GM12878 (cell line): Measurements from ENCODE around the gene RNASE9. TPM values are rescaled to one million over a fixed set of nuclear protein-coding genes. Genes with fewer than 3 reads are reported as not detected.

Source experiments
- EP300 ChIP-seq, 2 experiments: fragments of 150-350 bp in 1 of 2; IDR thresholded peaks; 2 replicates each; pipeline ENCODE4 v1.6.1; 2011 to 2012; ENCODE audit warnings: low read depth in 2 of 2, low read length in 2 of 2, borderline replicate concordance in 1 of 2, improper control_type of control experiment in 1 of 2, inconsistent platforms in 1 of 2; ENCODE audit not compliant: control insufficient read depth in 1 of 2
- LARP7 ChIP-seq: fragments of 450-650 bp; IDR thresholded peaks from 2 replicates; pipeline ENCODE4 v1.6.1; 2017; ENCODE audit warnings: mild to moderate bottlenecking
- NR2F1 ChIP-seq: fragments of 450-650 bp; conservative IDR thresholded peaks from 2 replicates; pipeline ENCODE4 v1.6.1; 2017; ENCODE audit warnings: mild to moderate bottlenecking
- POU2F2 ChIP-seq: IDR thresholded peaks from 3 replicates; pipeline ENCODE4 v1.6.1; 2011; ENCODE audit warnings: low read depth, mild to moderate bottlenecking, low read length, borderline replicate concordance
- RELA ChIP-seq: fragments of 450-650 bp; IDR thresholded peaks from 2 replicates; pipeline ENCODE4 v1.8.0; 2014; ENCODE audit warnings: borderline replicate concordance; ENCODE audit not compliant: partially characterized antibody
- ZSCAN29 ChIP-seq: fragments of 450-650 bp; IDR thresholded peaks from 2 replicates; pipeline ENCODE4 v1.6.1; 2017; ENCODE audit warnings: mild to moderate bottlenecking, moderate library complexity
- polyA plus RNA-seq, 11 experiments: library from polyadenylated mRNA; depleted of rRNA in 4 of 11; unstranded in 6 of 11; stranded (reverse) in 5 of 11; fragments of >200 nt; fragmentation: Nextera tagmentation in 4 of 11; fragmentation: Illumina TruSeq in 1 of 11; extraction: Ambion mirVana in 4 of 11; extraction: Trizol in 1 of 11; gene quantifications; 1 replicate in 1 of 11; 2 replicates in 10 of 11; pipeline versions ENCODE4 v1.2.1 to v1.2.3, GENCODE V29; 2011 to 2016; ENCODE audit warnings: inconsistent platforms in 2 of 11, missing spikeins in 2 of 11, low read depth in 1 of 11
- total RNA-seq, 4 experiments: library from RNA; depleted of rRNA in 3 of 4; stranded (reverse); fragments of >200 nt in 3 of 4; fragmentation: Illumina TruSeq in 1 of 4; extraction: Trizol in 1 of 4; gene quantifications; 2 replicates each; pipeline versions ENCODE4 v1.2.1 to v1.2.3, GENCODE V29; 2013 to 2021
- TF ChIP-seq, protein P1 (sequence below): fragments of 450-650 bp; formaldehyde crosslinking; IDR thresholded peaks from 2 replicates; pipeline ENCODE4 v1.5.0; 2022; ENCODE audit warnings: mild to moderate bottlenecking, missing genetic modification characterization
- TF ChIP-seq, protein P2 (sequence below): fragments of 450-650 bp; formaldehyde crosslinking; IDR thresholded peaks from 2 replicates; pipeline ENCODE4 v1.4.0; 2020; ENCODE audit warnings: mild to moderate bottlenecking, moderate library complexity
- TF ChIP-seq, protein P3 (sequence below): IDR thresholded peaks from 2 replicates; pipeline ENCODE4 v1.6.1; 2012; ENCODE audit warnings: low read depth, low read length, improper control_type of control experiment
- TF ChIP-seq, protein P4 (sequence below): IDR thresholded peaks from 2 replicates; pipeline ENCODE4 v1.6.1; 2012; ENCODE audit warnings: low read depth, low read length, improper control_type of control experiment
- TF ChIP-seq, protein P5 (sequence below): fragments of 450-650 bp; IDR thresholded peaks from 2 replicates; pipeline ENCODE4 v1.6.1; 2017; ENCODE audit warnings: mild to moderate bottlenecking, moderate library complexity
- TF ChIP-seq, protein P6 (sequence below), 3 experiments: IDR thresholded peaks in 2 of 3; conservative IDR thresholded peaks in 1 of 3; 2 replicates each; pipeline ENCODE4 v1.5.1; 2011; ENCODE audit warnings: low read depth in 3 of 3, low read length in 3 of 3, mild to moderate bottlenecking in 3 of 3, control low read depth in 2 of 3, moderate library complexity in 2 of 3, inconsistent platforms in 1 of 3, mixed read lengths in 1 of 3; ENCODE audit not compliant: control insufficient read depth in 2 of 3, insufficient read depth in 1 of 3; ENCODE audit errors: extremely low read depth in 1 of 3

RNASE9 gene
- total and polyA plus RNA-seq, 10 of the 15 experiments (the other 5 are each of a cell fraction or from before 2014, with no cell fraction given) = not detected

DNA sequence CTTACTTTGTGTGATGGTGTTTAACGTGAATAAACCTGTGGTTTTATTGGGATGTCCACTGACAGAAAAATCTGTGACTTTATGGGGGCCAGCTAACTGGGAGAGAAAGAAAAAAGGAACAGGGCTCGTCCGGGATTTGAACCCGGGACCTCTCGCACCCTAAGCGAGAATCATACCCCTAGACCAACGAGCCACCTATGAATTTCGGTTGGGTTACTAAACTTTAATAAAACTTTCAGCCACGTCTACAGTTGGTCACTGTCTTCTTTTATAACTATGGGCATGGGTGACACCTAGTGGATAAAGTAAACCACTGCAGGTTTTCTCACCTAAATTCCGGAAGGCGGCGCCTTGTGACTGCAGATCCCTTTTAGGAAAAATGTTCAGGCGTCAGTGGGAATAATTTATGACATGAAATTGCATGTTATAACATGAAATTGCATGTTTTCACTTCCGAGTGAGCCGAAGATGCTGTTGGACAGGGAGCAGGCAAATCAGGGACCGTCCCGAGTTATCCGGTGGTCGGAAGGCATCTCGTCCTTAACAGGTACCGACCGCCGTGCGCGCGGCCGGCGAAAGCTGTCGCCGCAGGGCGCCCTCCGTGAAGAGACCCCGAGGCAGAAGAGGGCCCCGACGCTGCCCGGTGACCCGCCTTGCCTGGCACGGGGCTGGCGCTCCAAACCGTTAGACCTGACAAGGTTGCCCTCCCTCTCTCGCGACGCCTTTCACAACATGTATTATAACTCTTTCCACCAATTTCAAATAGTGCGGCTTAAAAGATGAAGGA, 48.6 kb upstream of the RNASE9 start (continued):
- TF ChIP-seq POU2F2 = 0 out of 3 replicates have a peak, but pooled peaks have one; percentile 33
- TF ChIP-seq, protein P1, sequence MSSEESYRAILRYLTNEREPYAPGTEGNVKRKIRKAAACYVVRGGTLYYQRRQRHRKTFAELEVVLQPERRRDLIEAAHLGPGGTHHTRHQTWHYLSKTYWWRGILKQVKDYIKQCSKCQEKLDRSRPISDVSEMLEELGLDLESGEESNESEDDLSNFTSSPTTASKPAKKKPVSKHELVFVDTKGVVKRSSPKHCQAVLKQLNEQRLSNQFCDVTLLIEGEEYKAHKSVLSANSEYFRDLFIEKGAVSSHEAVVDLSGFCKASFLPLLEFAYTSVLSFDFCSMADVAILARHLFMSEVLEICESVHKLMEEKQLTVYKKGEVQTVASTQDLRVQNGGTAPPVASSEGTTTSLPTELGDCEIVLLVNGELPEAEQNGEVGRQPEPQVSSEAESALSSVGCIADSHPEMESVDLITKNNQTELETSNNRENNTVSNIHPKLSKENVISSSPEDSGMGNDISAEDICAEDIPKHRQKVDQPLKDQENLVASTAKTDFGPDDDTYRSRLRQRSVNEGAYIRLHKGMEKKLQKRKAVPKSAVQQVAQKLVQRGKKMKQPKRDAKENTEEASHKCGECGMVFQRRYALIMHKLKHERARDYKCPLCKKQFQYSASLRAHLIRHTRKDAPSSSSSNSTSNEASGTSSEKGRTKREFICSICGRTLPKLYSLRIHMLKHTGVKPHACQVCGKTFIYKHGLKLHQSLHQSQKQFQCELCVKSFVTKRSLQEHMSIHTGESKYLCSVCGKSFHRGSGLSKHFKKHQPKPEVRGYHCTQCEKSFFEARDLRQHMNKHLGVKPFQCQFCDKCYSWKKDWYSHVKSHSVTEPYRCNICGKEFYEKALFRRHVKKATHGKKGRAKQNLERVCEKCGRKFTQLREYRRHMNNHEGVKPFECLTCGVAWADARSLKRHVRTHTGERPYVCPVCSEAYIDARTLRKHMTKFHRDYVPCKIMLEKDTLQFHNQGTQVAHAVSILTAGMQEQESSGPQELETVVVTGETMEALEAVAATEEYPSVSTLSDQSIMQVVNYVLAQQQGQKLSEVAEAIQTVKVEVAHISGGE (CRISPR knock-in tag) = no peak
- TF ChIP-seq, protein P2, sequence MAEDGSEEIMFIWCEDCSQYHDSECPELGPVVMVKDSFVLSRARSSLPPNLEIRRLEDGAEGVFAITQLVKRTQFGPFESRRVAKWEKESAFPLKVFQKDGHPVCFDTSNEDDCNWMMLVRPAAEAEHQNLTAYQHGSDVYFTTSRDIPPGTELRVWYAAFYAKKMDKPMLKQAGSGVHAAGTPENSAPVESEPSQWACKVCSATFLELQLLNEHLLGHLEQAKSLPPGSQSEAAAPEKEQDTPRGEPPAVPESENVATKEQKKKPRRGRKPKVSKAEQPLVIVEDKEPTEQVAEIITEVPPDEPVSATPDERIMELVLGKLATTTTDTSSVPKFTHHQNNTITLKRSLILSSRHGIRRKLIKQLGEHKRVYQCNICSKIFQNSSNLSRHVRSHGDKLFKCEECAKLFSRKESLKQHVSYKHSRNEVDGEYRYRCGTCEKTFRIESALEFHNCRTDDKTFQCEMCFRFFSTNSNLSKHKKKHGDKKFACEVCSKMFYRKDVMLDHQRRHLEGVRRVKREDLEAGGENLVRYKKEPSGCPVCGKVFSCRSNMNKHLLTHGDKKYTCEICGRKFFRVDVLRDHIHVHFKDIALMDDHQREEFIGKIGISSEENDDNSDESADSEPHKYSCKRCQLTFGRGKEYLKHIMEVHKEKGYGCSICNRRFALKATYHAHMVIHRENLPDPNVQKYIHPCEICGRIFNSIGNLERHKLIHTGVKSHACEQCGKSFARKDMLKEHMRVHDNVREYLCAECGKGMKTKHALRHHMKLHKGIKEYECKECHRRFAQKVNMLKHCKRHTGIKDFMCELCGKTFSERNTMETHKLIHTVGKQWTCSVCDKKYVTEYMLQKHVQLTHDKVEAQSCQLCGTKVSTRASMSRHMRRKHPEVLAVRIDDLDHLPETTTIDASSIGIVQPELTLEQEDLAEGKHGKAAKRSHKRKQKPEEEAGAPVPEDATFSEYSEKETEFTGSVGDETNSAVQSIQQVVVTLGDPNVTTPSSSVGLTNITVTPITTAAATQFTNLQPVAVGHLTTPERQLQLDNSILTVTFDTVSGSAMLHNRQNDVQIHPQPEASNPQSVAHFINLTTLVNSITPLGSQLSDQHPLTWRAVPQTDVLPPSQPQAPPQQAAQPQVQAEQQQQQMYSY (CRISPR knock-in tag) = no peak
- TF ChIP-seq, protein P3, sequence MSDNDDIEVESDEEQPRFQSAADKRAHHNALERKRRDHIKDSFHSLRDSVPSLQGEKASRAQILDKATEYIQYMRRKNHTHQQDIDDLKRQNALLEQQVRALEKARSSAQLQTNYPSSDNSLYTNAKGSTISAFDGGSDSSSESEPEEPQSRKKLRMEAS = no peak
- TF ChIP-seq LARP7 = no peak
- peak in 1 of 2 experiments; percentile 46; a peak in 1 of 4 replicates for TF ChIP-seq EP300 (IDR thresholded peaks at IDR 0.05; ENCODE audit: borderline replicate concordance in 1 of 2, control insufficient read depth in 1 of 2, low read depth in 2 of 2, low read length in 2 of 2)
- peak; percentile 87 for TF ChIP-seq ZSCAN29
- TF ChIP-seq NR2F1 = 0 out of 2 replicates have a peak, but pooled peaks have one; percentile 29
- peak; percentile 46 for TF ChIP-seq RELA
- TF ChIP-seq, protein P4, sequence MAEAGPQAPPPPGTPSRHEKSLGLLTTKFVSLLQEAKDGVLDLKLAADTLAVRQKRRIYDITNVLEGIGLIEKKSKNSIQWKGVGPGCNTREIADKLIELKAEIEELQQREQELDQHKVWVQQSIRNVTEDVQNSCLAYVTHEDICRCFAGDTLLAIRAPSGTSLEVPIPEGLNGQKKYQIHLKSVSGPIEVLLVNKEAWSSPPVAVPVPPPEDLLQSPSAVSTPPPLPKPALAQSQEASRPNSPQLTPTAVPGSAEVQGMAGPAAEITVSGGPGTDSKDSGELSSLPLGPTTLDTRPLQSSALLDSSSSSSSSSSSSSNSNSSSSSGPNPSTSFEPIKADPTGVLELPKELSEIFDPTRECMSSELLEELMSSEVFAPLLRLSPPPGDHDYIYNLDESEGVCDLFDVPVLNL = no peak
- TF ChIP-seq, protein P5, sequence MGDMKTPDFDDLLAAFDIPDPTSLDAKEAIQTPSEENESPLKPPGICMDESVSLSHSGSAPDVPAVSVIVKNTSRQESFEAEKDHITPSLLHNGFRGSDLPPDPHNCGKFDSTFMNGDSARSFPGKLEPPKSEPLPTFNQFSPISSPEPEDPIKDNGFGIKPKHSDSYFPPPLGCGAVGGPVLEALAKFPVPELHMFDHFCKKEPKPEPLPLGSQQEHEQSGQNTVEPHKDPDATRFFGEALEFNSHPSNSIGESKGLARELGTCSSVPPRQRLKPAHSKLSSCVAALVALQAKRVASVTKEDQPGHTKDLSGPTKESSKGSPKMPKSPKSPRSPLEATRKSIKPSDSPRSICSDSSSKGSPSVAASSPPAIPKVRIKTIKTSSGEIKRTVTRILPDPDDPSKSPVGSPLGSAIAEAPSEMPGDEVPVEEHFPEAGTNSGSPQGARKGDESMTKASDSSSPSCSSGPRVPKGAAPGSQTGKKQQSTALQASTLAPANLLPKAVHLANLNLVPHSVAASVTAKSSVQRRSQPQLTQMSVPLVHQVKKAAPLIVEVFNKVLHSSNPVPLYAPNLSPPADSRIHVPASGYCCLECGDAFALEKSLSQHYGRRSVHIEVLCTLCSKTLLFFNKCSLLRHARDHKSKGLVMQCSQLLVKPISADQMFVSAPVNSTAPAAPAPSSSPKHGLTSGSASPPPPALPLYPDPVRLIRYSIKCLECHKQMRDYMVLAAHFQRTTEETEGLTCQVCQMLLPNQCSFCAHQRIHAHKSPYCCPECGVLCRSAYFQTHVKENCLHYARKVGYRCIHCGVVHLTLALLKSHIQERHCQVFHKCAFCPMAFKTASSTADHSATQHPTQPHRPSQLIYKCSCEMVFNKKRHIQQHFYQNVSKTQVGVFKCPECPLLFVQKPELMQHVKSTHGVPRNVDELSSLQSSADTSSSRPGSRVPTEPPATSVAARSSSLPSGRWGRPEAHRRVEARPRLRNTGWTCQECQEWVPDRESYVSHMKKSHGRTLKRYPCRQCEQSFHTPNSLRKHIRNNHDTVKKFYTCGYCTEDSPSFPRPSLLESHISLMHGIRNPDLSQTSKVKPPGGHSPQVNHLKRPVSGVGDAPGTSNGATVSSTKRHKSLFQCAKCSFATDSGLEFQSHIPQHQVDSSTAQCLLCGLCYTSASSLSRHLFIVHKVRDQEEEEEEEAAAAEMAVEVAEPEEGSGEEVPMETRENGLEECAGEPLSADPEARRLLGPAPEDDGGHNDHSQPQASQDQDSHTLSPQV = peak; percentile 92; the same call in 1 of the 2 replicates
- TF ChIP-seq, protein P6, sequence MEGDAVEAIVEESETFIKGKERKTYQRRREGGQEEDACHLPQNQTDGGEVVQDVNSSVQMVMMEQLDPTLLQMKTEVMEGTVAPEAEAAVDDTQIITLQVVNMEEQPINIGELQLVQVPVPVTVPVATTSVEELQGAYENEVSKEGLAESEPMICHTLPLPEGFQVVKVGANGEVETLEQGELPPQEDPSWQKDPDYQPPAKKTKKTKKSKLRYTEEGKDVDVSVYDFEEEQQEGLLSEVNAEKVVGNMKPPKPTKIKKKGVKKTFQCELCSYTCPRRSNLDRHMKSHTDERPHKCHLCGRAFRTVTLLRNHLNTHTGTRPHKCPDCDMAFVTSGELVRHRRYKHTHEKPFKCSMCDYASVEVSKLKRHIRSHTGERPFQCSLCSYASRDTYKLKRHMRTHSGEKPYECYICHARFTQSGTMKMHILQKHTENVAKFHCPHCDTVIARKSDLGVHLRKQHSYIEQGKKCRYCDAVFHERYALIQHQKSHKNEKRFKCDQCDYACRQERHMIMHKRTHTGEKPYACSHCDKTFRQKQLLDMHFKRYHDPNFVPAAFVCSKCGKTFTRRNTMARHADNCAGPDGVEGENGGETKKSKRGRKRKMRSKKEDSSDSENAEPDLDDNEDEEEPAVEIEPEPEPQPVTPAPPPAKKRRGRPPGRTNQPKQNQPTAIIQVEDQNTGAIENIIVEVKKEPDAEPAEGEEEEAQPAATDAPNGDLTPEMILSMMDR (IDR thresholded peaks at IDR 0.05 in 2 of 3, conservative IDR thresholded peaks at IDR 0.05 in 1 of 3; ENCODE audit: control insufficient read depth in 2 of 3, extremely low read depth in 1 of 3, insufficient read depth in 1 of 3, low read depth in 3 of 3, low read length in 3 of 3) = peak; percentile 85 to 100 (median 97); a peak in 5 of 6 replicates
